Measurements from ENCODE around the gene CELA3B.

- no peak for TF ChIP-seq CTCF (IDR thresholded peaks at IDR 0.05; ENCODE audit: low read depth, low read length)
- no peak for TF ChIP-seq POLR2A (IDR thresholded peaks at IDR 0.05; ENCODE audit: extremely low read depth, insufficient read length)
- no peak for TF ChIP-seq MYC (IDR thresholded peaks at IDR 0.05; ENCODE audit: low read depth, low read length)
Observed at GRCh38 chr1:22024485-22025367, 47.9 kb downstream of the CELA3B start.
